GM13976 (cell line): Measurements from ENCODE around the gene TMPRSS5.

Source experiments
- DNase-seq: peaks from one replicate; pipeline ENCODE4 v3.0.0; 2012; ENCODE audit warnings: low spot score
- in situ Hi-C: fragments of 300-500 bp; cut with MboI; formaldehyde crosslinking; loops from one replicate; pipeline ENCODE4 v1.12.0; 2022; ENCODE audit warnings: low sequenced_read_pairs, mixed read lengths, inconsistent platforms; ENCODE audit not compliant: unreplicated experiment
- TF ChIP-seq, protein P1 (sequence below): IDR thresholded peaks from 2 replicates; pipeline ENCODE4 v1.5.1; 2012; ENCODE audit warnings: borderline replicate concordance, mild to moderate bottlenecking; ENCODE audit not compliant: insufficient read depth; ENCODE audit errors: extremely low read depth, missing control alignments, control extremely low read depth

Gene TMPRSS5

DNA sequence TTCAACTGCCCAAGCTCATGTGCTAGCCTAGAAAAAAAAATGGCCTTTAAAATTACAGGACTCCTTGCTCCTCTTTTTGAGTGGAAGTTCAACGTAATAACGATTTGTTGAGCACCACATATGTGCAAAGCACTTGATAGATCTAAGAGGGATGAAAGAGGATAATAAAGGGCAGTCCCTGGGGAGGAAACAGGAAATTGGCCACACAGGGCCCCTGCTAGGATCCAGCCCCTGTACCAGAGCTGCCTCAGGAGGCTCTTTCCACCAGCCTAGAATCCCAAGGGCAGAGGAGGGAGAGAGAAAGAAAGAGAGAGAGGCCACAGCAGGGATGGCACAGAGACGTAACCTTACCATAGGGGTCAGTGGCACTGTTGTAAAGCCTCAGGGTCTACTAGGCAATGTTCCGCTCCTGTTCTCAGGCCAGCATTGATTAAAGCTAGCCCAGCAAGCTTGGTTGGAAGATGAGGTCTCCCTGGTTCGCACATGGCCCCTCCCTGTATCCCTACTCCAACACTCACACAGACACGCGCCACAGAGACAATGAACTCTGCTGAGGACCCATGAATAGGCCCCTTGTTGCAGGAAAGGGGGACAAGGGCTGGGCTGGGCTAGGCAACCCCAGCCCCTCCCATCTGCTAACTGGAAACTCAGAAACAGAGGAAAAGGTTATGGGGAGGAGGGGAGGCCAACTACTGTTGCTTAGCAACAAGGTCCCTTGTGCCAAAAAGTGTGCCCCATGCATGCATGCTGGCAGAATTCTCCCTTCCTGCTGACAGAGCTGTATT lies at the start of gene TMPRSS5:
TSS of gene TMPRSS5 (minus strand) at position 438 of the 785 bp plus-strand sequence. CDS start at position 354, 84 bp downstream.
- TF ChIP-seq, protein P1, sequence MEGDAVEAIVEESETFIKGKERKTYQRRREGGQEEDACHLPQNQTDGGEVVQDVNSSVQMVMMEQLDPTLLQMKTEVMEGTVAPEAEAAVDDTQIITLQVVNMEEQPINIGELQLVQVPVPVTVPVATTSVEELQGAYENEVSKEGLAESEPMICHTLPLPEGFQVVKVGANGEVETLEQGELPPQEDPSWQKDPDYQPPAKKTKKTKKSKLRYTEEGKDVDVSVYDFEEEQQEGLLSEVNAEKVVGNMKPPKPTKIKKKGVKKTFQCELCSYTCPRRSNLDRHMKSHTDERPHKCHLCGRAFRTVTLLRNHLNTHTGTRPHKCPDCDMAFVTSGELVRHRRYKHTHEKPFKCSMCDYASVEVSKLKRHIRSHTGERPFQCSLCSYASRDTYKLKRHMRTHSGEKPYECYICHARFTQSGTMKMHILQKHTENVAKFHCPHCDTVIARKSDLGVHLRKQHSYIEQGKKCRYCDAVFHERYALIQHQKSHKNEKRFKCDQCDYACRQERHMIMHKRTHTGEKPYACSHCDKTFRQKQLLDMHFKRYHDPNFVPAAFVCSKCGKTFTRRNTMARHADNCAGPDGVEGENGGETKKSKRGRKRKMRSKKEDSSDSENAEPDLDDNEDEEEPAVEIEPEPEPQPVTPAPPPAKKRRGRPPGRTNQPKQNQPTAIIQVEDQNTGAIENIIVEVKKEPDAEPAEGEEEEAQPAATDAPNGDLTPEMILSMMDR: no peak
- in situ Hi-C loops: no loop called here
- DNase-seq: no peak

DNA sequence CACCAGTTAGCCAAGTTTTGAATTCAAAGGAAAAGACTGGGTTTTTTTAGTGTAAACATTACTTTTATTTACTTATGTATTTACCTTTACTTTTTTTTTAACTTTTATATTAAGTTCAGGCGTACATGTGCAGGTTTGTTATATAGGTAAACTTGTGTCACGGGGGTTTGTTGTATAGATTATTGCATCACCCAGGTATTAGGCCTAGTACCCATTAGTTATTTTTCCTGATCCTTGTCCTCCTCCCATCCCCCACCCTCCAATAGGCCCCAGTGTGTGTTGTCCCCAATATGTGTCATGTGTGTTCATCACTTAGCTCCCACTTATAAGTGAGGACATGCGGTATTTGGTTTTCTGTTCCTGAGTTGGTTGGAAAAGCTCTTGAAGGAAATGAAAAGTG lies 46.8 kb upstream of the TMPRSS5 start:
- no peak for DNase-seq
- in situ Hi-C loops: no loop called here
- TF ChIP-seq, protein P1: no peak

DNA sequence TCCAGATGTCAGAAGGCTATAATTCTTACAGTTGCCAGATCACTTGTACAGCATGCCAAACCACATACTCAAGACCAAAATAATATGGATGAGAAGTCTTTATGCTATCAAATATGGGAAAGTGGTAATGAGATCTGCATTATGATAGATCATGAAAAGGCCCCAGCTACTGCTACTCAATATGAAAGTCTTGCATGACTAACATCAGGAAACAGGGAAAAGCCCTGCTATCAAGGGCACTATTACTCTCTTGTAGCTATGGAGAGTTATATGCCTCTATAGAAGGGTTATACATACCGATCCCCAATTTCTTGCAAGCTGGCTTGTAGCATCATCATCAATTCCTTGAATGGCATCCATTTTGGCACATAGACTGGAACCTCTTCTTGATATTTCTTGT lies 30.2 kb upstream of the TMPRSS5 start:
- TF ChIP-seq, protein P1: no peak
- no peak for DNase-seq
- in situ Hi-C loops: no loop called here

DNA sequence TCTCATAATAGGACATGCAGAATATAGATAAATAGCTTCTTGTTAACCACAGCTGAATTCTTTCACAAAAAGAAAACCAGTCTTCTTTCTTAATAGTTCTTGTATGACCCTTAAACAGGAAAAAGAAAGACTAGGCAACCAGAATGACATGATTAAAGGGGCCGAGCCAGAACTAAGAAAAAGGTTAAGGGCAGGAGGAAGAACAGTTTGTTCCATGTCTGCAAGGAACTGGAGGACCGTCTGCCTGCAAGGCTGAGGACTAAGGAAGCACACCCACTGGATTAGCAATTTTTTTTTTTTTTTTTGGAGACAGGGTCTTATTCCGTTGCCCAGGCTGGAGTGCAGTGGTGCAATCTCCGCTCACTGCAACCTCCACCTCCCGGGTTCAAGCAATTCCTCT lies 26.0 kb upstream of the TMPRSS5 start:
- in situ Hi-C loops: no loop called here
- DNase-seq: no peak
- TF ChIP-seq, protein P1: no peak

DNA sequence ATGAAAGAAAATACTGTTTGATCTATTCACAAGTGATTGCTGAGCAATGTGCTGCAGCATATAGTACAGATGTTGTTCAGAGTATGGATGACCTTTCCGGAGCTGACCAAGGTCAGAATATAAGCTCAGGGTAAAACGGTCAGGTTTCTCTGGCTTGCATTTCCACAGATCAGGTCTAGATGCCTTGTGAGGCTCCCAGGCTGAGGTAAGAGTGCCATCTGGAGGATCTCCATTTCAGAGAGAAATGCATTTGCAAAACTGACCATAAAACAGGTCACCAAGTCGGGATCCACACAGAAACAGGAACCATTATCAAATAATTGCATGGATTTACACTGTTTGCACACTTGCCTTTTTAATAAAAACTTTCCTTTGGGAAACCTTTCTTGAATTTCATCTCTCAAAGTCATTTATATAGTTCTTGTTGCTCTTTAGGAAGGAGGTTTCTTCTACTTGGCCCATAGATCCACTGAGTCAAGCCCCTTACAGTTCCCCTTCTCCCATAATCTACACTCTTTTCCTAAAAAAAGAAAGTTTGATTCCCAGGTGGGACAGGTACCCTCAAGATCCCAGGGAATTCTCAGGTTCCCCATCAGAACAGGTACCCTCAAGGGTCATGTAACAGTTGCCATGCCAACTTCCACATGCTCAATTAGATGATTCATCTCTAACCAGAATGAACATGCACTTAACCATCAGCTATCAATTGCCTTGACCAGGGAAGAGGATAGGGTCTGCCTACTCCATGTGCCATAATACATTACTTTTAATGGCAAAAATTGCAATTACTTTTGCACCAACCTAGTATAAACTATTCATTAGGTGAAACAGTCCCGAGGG lies 25.0 kb upstream of the TMPRSS5 start:
- in situ Hi-C loops: no loop called here
- TF ChIP-seq, protein P1: no peak
- no peak for DNase-seq

DNA sequence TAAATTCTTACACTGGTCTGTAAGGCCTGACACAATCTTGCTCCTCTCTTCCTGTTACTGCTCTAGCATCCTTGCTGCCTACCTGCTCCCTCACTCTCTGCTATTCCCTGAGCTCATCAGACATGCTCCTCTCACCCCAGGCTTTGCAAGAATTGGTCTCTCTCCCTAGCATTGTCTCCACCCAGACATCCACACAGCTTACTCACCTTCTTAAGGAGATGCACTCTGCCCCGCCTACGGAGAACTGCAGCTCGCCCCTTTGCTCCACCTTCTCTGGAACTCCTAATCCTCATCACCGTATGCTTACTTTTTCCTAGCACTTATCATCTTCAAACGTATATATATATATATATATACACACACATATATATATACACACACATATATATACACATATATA lies 23.3 kb upstream of the TMPRSS5 start:
- TF ChIP-seq, protein P1: no peak
- in situ Hi-C loops: no loop called here
- no peak for DNase-seq
